NB4 (cell line): Measurements from ENCODE around the gene RNF214.
"Not testable (repeated sequence)": the region's sequence is repeated elsewhere in the genome, so short reads cannot be mapped to it uniquely, and the experiment has no call there.

Source experiments
- DNase-seq: peaks from one replicate; pipeline ENCODE4 v3.0.0; 2010; ENCODE audit warnings: low read depth
- H3K4me3 ChIP-seq: one replicate; pipeline ENCODE4 v1.5.1; 2011; ENCODE audit warnings: mild to moderate bottlenecking, low read depth, low read length, moderate library complexity
- MYC ChIP-seq: IDR thresholded peaks from 2 replicates; pipeline ENCODE4 v1.6.1; 2011; ENCODE audit warnings: low read depth, low read length
- POLR2A ChIP-seq: IDR thresholded peaks from 2 replicates; pipeline ENCODE4 v1.6.1; 2011; ENCODE audit warnings: mild to moderate bottlenecking; ENCODE audit not compliant: insufficient read length; ENCODE audit errors: extremely low read depth
- TF ChIP-seq, protein P1 (sequence below): IDR thresholded peaks from 2 replicates; pipeline ENCODE4 v1.6.1; 2011; ENCODE audit warnings: low read depth, low read length
- TF ChIP-seq, protein P2 (sequence below): IDR thresholded peaks from one replicate; pipeline ENCODE4 v1.5.1; 2012; ENCODE audit warnings: low read depth, low read length

RNF214 gene

DNA sequence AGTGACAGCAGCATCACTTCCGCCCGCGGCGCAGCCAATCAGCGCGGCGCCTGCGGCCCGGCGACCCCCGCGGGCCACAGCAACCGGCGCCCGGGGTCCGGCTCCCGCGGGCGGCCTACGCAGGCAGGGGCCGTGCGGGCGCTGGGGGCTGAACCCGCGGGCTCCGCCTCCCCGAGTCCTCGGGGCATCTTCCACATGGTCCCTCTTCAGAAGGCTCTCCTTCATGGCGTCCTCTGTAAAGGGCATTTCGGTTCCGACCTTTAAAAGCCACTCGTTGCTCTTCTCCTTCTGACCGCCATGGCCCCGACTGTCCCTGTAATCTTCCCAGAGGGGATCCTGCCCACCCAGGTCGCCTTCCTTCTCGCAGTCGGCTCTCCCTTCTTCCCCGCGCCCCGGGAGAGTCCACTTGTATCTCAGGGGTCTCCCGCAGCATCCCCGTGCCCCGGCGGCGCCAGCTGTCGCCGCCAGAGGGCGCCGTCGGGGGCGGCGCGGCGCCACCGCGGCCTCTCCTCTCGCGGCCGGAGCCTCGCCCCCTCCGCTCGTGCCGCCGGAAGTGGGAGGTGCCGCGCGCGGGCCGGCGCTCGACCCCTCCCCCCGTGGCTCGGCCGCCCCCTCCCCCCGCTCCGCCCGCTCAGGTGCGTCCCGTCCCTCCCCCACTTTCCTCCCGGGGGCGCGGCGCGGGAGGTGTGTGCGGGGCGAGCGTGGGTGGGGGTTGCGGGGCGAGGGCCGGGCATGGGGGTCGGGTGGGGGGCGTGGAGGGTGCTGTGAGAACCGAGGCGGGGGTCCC is at the start of gene RNF214:
TSS of gene RNF214 (plus strand) at position 580 of the 787 bp plus-strand sequence. CDS start 1,602 bp downstream, outside the sequence.
- peak within 1 kb of the TSS; percentile 87 for H3K4me3 ChIP-seq
- TF ChIP-seq, protein P1, sequence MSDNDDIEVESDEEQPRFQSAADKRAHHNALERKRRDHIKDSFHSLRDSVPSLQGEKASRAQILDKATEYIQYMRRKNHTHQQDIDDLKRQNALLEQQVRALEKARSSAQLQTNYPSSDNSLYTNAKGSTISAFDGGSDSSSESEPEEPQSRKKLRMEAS, result peak; percentile 2; the same call in 1 of the 2 replicates
- TF ChIP-seq MYC, result peak; percentile 59; the same call in 1 of the 2 replicates
- TF ChIP-seq POLR2A, result peak; percentile 58
- TF ChIP-seq, protein P2, sequence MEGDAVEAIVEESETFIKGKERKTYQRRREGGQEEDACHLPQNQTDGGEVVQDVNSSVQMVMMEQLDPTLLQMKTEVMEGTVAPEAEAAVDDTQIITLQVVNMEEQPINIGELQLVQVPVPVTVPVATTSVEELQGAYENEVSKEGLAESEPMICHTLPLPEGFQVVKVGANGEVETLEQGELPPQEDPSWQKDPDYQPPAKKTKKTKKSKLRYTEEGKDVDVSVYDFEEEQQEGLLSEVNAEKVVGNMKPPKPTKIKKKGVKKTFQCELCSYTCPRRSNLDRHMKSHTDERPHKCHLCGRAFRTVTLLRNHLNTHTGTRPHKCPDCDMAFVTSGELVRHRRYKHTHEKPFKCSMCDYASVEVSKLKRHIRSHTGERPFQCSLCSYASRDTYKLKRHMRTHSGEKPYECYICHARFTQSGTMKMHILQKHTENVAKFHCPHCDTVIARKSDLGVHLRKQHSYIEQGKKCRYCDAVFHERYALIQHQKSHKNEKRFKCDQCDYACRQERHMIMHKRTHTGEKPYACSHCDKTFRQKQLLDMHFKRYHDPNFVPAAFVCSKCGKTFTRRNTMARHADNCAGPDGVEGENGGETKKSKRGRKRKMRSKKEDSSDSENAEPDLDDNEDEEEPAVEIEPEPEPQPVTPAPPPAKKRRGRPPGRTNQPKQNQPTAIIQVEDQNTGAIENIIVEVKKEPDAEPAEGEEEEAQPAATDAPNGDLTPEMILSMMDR, result peak; percentile 58
- DNase-seq, result peak; percentile 83

DNA sequence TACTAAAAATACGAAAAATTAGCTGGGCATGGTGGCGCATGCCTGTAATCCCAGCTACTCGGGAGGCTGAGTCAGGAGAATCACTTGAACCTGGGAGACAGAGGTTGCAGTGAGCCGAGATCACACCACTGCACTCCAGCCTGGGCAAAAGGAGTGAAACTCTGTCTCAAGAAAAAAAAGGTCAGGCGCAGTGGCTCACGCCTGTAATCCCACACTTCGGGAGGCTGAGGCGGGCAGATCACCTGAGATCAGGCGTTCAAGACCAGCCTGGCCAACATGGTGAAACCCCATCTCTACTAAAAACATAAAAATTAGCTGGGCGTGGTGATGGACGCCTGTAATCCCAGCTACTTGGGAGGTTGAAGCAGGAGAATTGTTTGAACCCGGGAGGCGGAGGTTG is 49.3 kb upstream of the RNF214 start:
- DNase-seq, H3K4me3 ChIP-seq: not testable (repeated sequence)

DNA sequence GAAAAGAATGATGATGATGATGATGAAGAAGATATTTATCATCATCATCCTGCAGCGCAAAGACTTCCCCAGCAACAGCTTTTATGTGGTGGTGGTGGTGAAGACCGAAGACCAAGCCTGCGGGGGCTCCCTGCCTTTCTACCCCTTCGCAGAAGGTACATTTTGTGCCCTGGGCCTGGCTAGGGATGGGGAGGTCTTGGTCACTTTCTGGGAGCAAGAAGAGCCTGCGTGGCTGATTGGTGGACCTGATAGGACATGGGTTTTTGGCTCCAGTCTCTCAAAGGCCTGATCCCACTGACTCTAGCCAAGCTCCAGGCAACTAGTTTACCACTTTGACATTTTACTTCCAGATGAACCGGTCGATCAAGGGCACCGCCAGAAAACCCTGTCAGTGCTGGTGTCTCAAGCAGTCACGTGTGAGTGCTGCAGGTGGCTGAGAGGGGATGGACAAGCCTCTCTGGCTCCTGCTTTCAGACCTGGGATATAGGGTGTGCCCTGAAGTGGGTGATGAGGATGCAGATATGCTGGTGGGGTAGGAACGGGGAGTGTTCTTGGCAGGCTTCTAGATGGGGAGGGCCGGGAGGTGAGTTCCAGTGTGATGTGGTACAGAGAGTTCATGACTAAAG is 48.6 kb upstream of the RNF214 start:
- DNase-seq, result no peak
- no peak overlapping the region for H3K4me3 ChIP-seq
- TF ChIP-seq, protein P2, result no peak
- TF ChIP-seq MYC (no peak), POLR2A (no peak)
- TF ChIP-seq, protein P1, result no peak

DNA sequence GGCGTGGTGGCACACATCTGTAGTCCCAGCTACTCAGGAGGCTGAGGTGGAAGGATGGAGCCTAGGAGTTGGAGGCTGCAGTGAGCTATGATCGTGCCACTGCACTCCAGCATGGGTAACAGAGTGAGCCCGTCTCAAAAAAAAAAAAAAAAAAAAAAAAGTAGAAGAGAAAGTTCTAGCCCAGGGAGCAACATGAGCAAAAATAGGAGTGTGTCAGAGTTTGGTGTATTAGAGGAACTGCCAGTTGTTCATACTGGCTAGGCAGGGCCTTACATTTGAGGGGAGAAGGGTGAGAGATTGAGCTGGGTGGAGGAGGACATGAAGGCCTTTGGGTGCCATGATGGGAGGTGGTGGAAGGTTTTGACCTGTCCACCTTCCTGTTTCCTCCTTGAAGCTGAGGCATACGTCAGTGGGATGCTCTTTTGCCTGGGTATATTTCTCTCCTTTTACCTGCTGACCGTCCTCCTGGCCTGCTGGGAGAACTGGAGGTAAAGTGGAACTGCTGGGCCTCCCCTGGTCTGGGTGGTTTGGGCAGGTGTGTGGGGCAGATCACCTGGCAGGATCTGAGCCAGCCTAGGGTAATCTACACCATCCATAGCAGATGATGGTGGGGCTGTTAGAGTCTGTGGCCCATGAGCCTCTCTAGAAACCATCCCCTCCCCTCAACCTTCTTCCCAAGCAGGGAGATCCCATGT is 46.6 kb upstream of the RNF214 start:
- no peak overlapping the region for H3K4me3 ChIP-seq
- no peak for TF ChIP-seq MYC
- TF ChIP-seq POLR2A, result no peak
- TF ChIP-seq, protein P2, result no peak
- TF ChIP-seq, protein P1, result no peak
- DNase-seq, result peak; percentile 53

DNA sequence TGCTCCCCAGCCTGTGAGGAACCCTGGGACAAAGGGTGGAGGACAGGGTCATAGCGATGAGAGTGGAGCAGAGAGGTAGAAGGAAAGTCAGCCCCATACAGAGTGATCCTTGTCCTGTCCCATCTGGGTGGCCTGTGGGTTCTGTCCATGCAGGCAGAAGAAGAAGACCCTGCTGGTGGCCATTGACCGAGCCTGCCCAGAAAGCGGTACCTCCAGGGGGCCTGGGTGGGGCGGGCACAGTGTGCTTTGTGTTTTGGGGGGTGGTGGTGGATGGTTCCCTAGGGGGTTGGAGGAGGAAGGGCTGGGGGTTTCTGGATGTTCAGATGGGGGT is 46.1 kb upstream of the RNF214 start:
- TF ChIP-seq, protein P2, result no peak
- TF ChIP-seq, protein P1, result no peak
- no peak for TF ChIP-seq MYC
- no peak for TF ChIP-seq POLR2A
- no peak for DNase-seq

DNA sequence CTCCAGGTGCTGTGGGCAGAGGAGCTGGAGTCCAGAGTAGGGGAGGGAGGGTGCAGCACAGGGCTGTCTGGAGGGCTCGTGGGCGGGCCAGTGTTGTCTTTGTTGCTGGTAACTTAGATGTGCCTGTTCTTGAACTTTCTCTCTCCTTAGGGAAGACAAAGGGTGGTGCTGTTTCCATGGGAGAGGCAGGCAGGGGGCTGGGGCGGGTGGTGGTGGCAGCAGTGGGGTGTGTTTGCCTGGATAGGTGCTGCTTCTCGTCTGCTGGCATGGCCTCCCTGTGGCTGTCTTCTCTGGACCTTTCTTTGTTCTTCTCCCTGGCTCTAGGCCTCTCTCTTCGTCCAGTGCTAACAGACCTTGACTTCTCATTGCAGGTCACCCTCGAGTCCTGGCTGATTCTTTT is 45.5 kb upstream of the RNF214 start:
- H3K4me3 ChIP-seq, result no peak overlapping the region
- TF ChIP-seq, protein P1, result no peak
- TF ChIP-seq POLR2A, result no peak
- no peak for TF ChIP-seq MYC
- TF ChIP-seq, protein P2, result no peak
- DNase-seq, result no peak

More for the DNA sequence above, 46.1 kb upstream of the RNF214 start:
- no peak overlapping the region for H3K4me3 ChIP-seq
